ENCODE measurements around the gene LRRC8B. TPM values are rescaled to one million over a fixed set of nuclear protein-coding genes. Genes with fewer than 3 reads are reported as not detected.

LRRC8B gene
- total RNA-seq, 1 donor from 2014 or later, result 17.7 TPM

GRCh38 chr1:89552471-89553081 is 27.9 kb downstream of the LRRC8B start:
- no peak overlapping the region for H3K27ac Mint-ChIP-seq (ENCODE audit: unreplicated experiment)
- no peak overlapping the region for H3K4me3 Mint-ChIP-seq (ENCODE audit: unreplicated experiment)
- no peaks in the 10 kb centered on the region for H3K9me3 Mint-ChIP-seq (ENCODE audit: unreplicated experiment)
- TF ChIP-seq CTCF (IDR thresholded peaks at IDR 0.05; ENCODE audit: partially characterized antibody, unreplicated experiment), result no peak
- no peaks in the 10 kb centered on the region for H3K27me3 Mint-ChIP-seq (ENCODE audit: unreplicated experiment)
- H3K36me3 Mint-ChIP-seq (ENCODE audit: unreplicated experiment), result no peaks in the 10 kb centered on the region
- no peak for DNase-seq
- peaks cover 2% of the 10 kb centered on the region for H3K4me1 Mint-ChIP-seq (ENCODE audit: low read depth, unreplicated experiment)

DNA sequence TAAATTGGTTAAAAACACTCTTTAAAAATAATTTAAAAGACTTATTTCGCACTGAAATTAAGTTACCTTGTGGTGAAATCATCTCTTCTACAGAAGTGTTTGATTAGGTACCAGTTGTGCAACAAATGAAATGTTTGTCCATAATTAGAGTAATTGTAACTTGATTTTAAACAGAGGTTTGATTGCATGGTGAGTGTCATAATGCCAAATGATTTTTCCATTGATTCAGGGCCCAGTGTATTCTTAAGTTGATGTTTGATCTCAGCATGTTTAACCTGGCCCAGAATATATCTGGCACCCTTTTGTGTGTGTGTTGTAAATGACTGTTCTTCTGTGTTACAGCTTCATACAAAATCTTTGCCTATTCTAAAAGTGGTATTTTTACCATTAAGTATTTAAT is 28.5 kb downstream of the LRRC8B start:
- DNase-seq, result no peak
- TF ChIP-seq CTCF (IDR thresholded peaks at IDR 0.05; ENCODE audit: partially characterized antibody, unreplicated experiment), result no peak
- Mint-ChIP-seq H3K9me3 (ENCODE audit: unreplicated experiment) (no peaks in the 10 kb centered on the region), H3K4me3 (ENCODE audit: unreplicated experiment) (no peak overlapping the region), H3K27ac (ENCODE audit: unreplicated experiment) (no peak overlapping the region), H3K27me3 (ENCODE audit: unreplicated experiment) (no peaks in the 10 kb centered on the region), H3K4me1 (ENCODE audit: low read depth, unreplicated experiment) (peaks cover 2% of the 10 kb centered on the region), H3K36me3 (ENCODE audit: unreplicated experiment) (no peaks in the 10 kb centered on the region)

- Mint-ChIP-seq H3K27me3 (ENCODE audit: unreplicated experiment) (no peaks in the 10 kb centered on the region), H3K9me3 (ENCODE audit: unreplicated experiment) (no peaks in the 10 kb centered on the region), H3K4me3 (ENCODE audit: unreplicated experiment) (no peak overlapping the region), H3K4me1 (ENCODE audit: low read depth, unreplicated experiment) (peaks cover 2% of the 10 kb centered on the region), H3K27ac (ENCODE audit: unreplicated experiment) (no peak overlapping the region), H3K36me3 (ENCODE audit: unreplicated experiment) (no peaks in the 10 kb centered on the region)
- DNase-seq, result no peak
- TF ChIP-seq CTCF (IDR thresholded peaks at IDR 0.05; ENCODE audit: partially characterized antibody, unreplicated experiment), result no peak
Measured at GRCh38 chr1:89555550-89555949, 30.9 kb downstream of the LRRC8B start.

- H3K9me3 Mint-ChIP-seq (ENCODE audit: unreplicated experiment), result no peaks in the 10 kb centered on the region
- no peaks in the 10 kb centered on the region for H3K36me3 Mint-ChIP-seq (ENCODE audit: unreplicated experiment)
- H3K4me3 Mint-ChIP-seq (ENCODE audit: unreplicated experiment), result no peak overlapping the region
- no peak for DNase-seq
- peaks cover 2% of the 10 kb centered on the region for H3K4me1 Mint-ChIP-seq (ENCODE audit: low read depth, unreplicated experiment)
- TF ChIP-seq CTCF (IDR thresholded peaks at IDR 0.05; ENCODE audit: partially characterized antibody, unreplicated experiment), result no peak
- no peak overlapping the region for H3K27ac Mint-ChIP-seq (ENCODE audit: unreplicated experiment)
- H3K27me3 Mint-ChIP-seq (ENCODE audit: unreplicated experiment), result no peaks in the 10 kb centered on the region
Measured at GRCh38 chr1:89556726-89557444, 32.3 kb downstream of the LRRC8B start.

GRCh38 chr1:89557445-89557825 is 32.8 kb downstream of the LRRC8B start:
- DNase-seq, result no peak
- no peak overlapping the region for H3K27ac Mint-ChIP-seq (ENCODE audit: unreplicated experiment)
- H3K27me3 Mint-ChIP-seq (ENCODE audit: unreplicated experiment), result no peaks in the 10 kb centered on the region
- H3K9me3 Mint-ChIP-seq (ENCODE audit: unreplicated experiment), result no peaks in the 10 kb centered on the region
- no peak for TF ChIP-seq CTCF (IDR thresholded peaks at IDR 0.05; ENCODE audit: partially characterized antibody, unreplicated experiment)
- H3K4me1 Mint-ChIP-seq (ENCODE audit: low read depth, unreplicated experiment), result peaks cover 2% of the 10 kb centered on the region
- H3K36me3 Mint-ChIP-seq (ENCODE audit: unreplicated experiment), result no peaks in the 10 kb centered on the region
- no peak overlapping the region for H3K4me3 Mint-ChIP-seq (ENCODE audit: unreplicated experiment)

All from glutamatergic neuron (in vitro differentiated cells).